C4-2B (cell line): ENCODE results near the gene CD40.

Experiments used
- CTCF ChIP-seq: fragments of 450-650 bp; conservative IDR thresholded peaks from 2 replicates; pipeline ENCODE4 v1.5.1; 2017; ENCODE audit warnings: mild to moderate bottlenecking
- ZFX ChIP-seq: fragments of 450-650 bp; IDR thresholded peaks from 2 replicates; pipeline ENCODE4 v1.6.1; 2017

- no peak for TF ChIP-seq ZFX
- TF ChIP-seq CTCF, result no peak
Observed at GRCh38 chr20:46081074-46081473, 37.0 kb upstream of the CD40 start.
